Neural cell (in vitro differentiated cells): ENCODE data around the gene EMID1. TPM values are rescaled to one million over a fixed set of nuclear protein-coding genes. Genes with fewer than 3 reads are reported as not detected.

Experiments
- H2AFZ ChIP-seq: fragments of 200-600, 300-800 bp; sonication (generic), shearing (Covaris generic); 2 replicates; pipeline ENCODE4 v1.6.0; 2014; ENCODE audit warnings: low read depth, mild to moderate bottlenecking, antibody characterized with exemption, low read length, moderate library complexity
- H3F3A ChIP-seq: fragments of 200-600 bp; shearing (Covaris generic); 2 replicates; pipeline ENCODE4 v1.6.1; 2016; ENCODE audit warnings: mild to moderate bottlenecking, moderate library complexity, mixed read lengths, antibody characterized with exemption, low read length; ENCODE audit not compliant: insufficient read depth, poor library complexity, severe bottlenecking
- H3K27ac ChIP-seq: fragments of 200-600, 300-800 bp; sonication (generic), shearing (Covaris generic); 2 replicates; pipeline ENCODE4 v1.5.1; 2014; ENCODE audit warnings: mild to moderate bottlenecking, low read length, moderate library complexity
- H3K27me3 ChIP-seq: fragments of 300-800, 200-600 bp; sonication (generic), shearing (Covaris generic); 2 replicates; pipeline ENCODE4 v1.6.0; 2014; ENCODE audit warnings: mild to moderate bottlenecking, low read depth, low read length, moderate library complexity; ENCODE audit not compliant: insufficient read depth
- H3K36me3 ChIP-seq: fragments of 300-800, 200-600 bp; sonication (generic), shearing (Covaris generic); 2 replicates; pipeline ENCODE4 v1.5.1; 2014; ENCODE audit warnings: mild to moderate bottlenecking, antibody characterized with exemption, low read length, moderate library complexity; ENCODE audit not compliant: insufficient read depth
- H3K4me2 ChIP-seq: fragments of 300-800, 200-600 bp; sonication (generic), shearing (Covaris generic); 2 replicates; pipeline ENCODE4 v1.6.0; 2014; ENCODE audit warnings: mild to moderate bottlenecking, low read length
- H3K4me3 ChIP-seq: fragments of 300-800, 200-600 bp; sonication (generic), shearing (Covaris generic); 2 replicates; pipeline ENCODE4 v1.5.1; 2014; ENCODE audit warnings: mild to moderate bottlenecking, low read length, moderate library complexity
- H3K79me2 ChIP-seq: fragments of 200-600 bp; shearing (Covaris generic); replicated peaks from 2 replicates; pipeline ENCODE4 v1.6.0; 2014; ENCODE audit warnings: mild to moderate bottlenecking, low read length, moderate library complexity; ENCODE audit not compliant: insufficient read depth
- H3K9ac ChIP-seq: fragments of 300-800, 200-600 bp; sonication (generic), shearing (Covaris generic); 2 replicates; pipeline ENCODE4 v1.6.1; 2016; ENCODE audit warnings: mild to moderate bottlenecking, low read length, mixed read lengths
- H3K9me2 ChIP-seq: fragments of 200-600 bp; shearing (Covaris generic); 2 replicates; pipeline ENCODE4 v1.6.1; 2016; ENCODE audit warnings: mild to moderate bottlenecking, low read length, mixed read lengths; ENCODE audit not compliant: insufficient read depth
- H3K9me3 ChIP-seq: fragments of 200-600, 300-800 bp; sonication (generic), shearing (Covaris generic); 2 replicates; pipeline ENCODE4 v1.6.1; 2016; ENCODE audit warnings: mild to moderate bottlenecking, mixed run types, low read length, moderate library complexity, mixed read lengths
- H4K20me1 ChIP-seq: fragments of 200-600 bp; shearing (Covaris generic); 2 replicates; pipeline ENCODE4 v1.6.1; 2016; ENCODE audit warnings: mild to moderate bottlenecking, mixed run types; ENCODE audit not compliant: insufficient read depth
- CTCF ChIP-seq: fragments of 450-650 bp; IDR thresholded peaks from 2 replicates; pipeline ENCODE4 v1.5.1; 2014; ENCODE audit warnings: antibody characterized with exemption, mild to moderate bottlenecking, moderate library complexity; ENCODE audit not compliant: poor library complexity, severe bottlenecking
- EP300 ChIP-seq: fragments of 450-650 bp; conservative IDR thresholded peaks from 2 replicates; pipeline ENCODE4 v1.6.1; 2014; ENCODE audit warnings: antibody characterized with exemption, mild to moderate bottlenecking, moderate library complexity; ENCODE audit not compliant: poor library complexity, severe bottlenecking
- EZH2 ChIP-seq: fragments of 200-600, 300-800 bp; shearing (Covaris generic), sonication (generic); IDR thresholded peaks from 2 replicates; pipeline ENCODE4 v1.6.1; 2014; ENCODE audit warnings: antibody characterized with exemption, low read length, borderline replicate concordance, mild to moderate bottlenecking; ENCODE audit not compliant: insufficient read depth, poor library complexity, severe bottlenecking
- MXI1 ChIP-seq: fragments of 450-650 bp; conservative IDR thresholded peaks from 2 replicates; pipeline ENCODE4 v1.6.1; 2014; ENCODE audit warnings: antibody characterized with exemption, mild to moderate bottlenecking; ENCODE audit not compliant: poor library complexity, severe bottlenecking
- POLR2AphosphoS5 ChIP-seq: IDR thresholded peaks from 2 replicates; pipeline ENCODE4 v1.6.1; 2012
- RAD21 ChIP-seq: fragments of 450-650 bp; conservative IDR thresholded peaks from 2 replicates; pipeline ENCODE4 v1.6.1; 2014; ENCODE audit warnings: antibody characterized with exemption, mild to moderate bottlenecking, moderate library complexity
- REST ChIP-seq: IDR thresholded peaks from 2 replicates; pipeline ENCODE4 v1.6.1; 2012; ENCODE audit warnings: borderline replicate concordance
- SMC3 ChIP-seq: fragments of 450-650 bp; conservative IDR thresholded peaks from 2 replicates; pipeline ENCODE4 v1.6.1; 2014; ENCODE audit warnings: antibody characterized with exemption, mild to moderate bottlenecking, moderate library complexity; ENCODE audit not compliant: poor library complexity
- TAF1 ChIP-seq: IDR thresholded peaks from 2 replicates; pipeline ENCODE4 v1.6.1; 2012; ENCODE audit warnings: low read depth
- polyA plus RNA-seq: library from polyadenylated mRNA; depleted of rRNA; stranded (reverse); fragments of >200 nt; gene quantifications from 2 replicates; pipeline ENCODE4 v1.2.3, GENCODE V29; 2014

EMID1 gene
- polyA plus RNA-seq, 1 donor from 2014 or later: 14.1 TPM

GRCh38 chr22:29265305-29265704 is 59.6 kb downstream of the EMID1 start:
- Histone ChIP-seq H4K20me1 (peaks cover 9% of the 10 kb centered on the region), H3F3A (no peaks in the 10 kb centered on the region), H3K79me2 (peaks cover 38% of the 10 kb centered on the region), H3K4me2 (no peak overlapping the region), H3K4me3 (no peak overlapping the region), H2AFZ (no peak overlapping the region), H3K27ac (no peak overlapping the region), H3K9me3 (no peaks in the 10 kb centered on the region), H3K27me3 (no peaks in the 10 kb centered on the region), H3K9ac (no peak overlapping the region), H3K9me2 (no peaks in the 10 kb centered on the region), H3K36me3 (no peaks in the 10 kb centered on the region)
- no peak for TF ChIP-seq RAD21
- TF ChIP-seq CTCF: no peak
- no peak for TF ChIP-seq TAF1
- no peak for TF ChIP-seq MXI1
- TF ChIP-seq SMC3: no peak
- TF ChIP-seq REST: no peak
- TF ChIP-seq POLR2AphosphoS5: no peak
- no peak for TF ChIP-seq EP300
- no peak for TF ChIP-seq EZH2

DNA sequence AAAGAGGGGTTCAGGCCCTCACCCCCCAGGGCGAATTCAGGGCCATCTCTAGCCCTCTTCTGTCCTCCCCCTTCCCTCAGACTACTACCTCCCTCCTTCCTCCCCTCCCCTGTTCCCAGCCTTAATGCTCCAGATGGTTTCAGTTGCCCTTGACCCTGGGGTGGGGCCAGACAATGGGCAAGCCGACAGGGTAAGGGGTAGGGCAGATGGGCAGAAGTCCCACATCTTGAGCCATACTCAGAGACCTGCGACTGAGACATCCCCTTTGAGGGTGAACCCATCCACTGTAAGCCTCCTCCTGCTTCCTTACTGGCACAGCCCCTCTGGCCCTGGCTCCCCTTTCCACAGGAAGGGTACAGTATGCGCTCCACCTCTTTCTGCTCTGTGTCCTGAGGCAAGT is 60.2 kb downstream of the EMID1 start:
- TF ChIP-seq MXI1 (no peak), POLR2AphosphoS5 (no peak), SMC3 (no peak), CTCF (no peak), RAD21 (no peak)
- Histone ChIP-seq H3K27me3 (no peaks in the 10 kb centered on the region), H3K27ac (no peak overlapping the region), H3F3A (no peaks in the 10 kb centered on the region), H3K9me3 (no peaks in the 10 kb centered on the region), H4K20me1 (peaks cover 15% of the 10 kb centered on the region), H3K4me3 (peak overlapping the region; percentile 91), H3K9ac (no peak overlapping the region), H3K79me2 (peaks cover 45% of the 10 kb centered on the region), H3K4me2 (no peak overlapping the region), H2AFZ (no peak overlapping the region), H3K36me3 (no peaks in the 10 kb centered on the region), H3K9me2 (no peaks in the 10 kb centered on the region)
